Astrocyte of the spinal cord (primary cell): ENCODE measurements around the gene SMAD7.

Experiments
- DNase-seq: peaks from one replicate; pipeline ENCODE4 v3.0.0; 2011; ENCODE audit warnings: low read depth, low spot score
- H3K4me3 ChIP-seq: 2 replicates; pipeline ENCODE4 v1.5.1; 2011; ENCODE audit warnings: low read depth, mild to moderate bottlenecking, low read length, moderate library complexity
- CTCF ChIP-seq: IDR thresholded peaks from 2 replicates; pipeline ENCODE4 v1.5.1; 2012; ENCODE audit warnings: low read depth, mild to moderate bottlenecking, low read length, inconsistent platforms
- in situ Hi-C: cut with HindIII; loops from 2 replicates; pipeline ENCODE4 v1.10.0; 2017; ENCODE audit warnings: low sequenced_read_pairs

SMAD7 gene

GRCh38 chr18:48910972-48911545, 39.7 kb downstream of the SMAD7 start:
- no peak overlapping the region for H3K4me3 ChIP-seq
- no peak for TF ChIP-seq CTCF
- in situ Hi-C loops: no loop called here
- DNase-seq: no peak

GRCh38 chr18:48909721-48910120, 41.0 kb downstream of the SMAD7 start:
- no peak for DNase-seq
- no peak for TF ChIP-seq CTCF
- no peak overlapping the region for H3K4me3 ChIP-seq
- in situ Hi-C loops: no loop called here

- H3K4me3 ChIP-seq: no peak overlapping the region
- in situ Hi-C loops: no loop called here
- no peak for TF ChIP-seq CTCF
- DNase-seq: no peak
Measured at GRCh38 chr18:48908916-48909315, 41.8 kb downstream of the SMAD7 start.

GRCh38 chr18:48905513-48905912, 45.3 kb downstream of the SMAD7 start:
- in situ Hi-C loops: no loop called here
- DNase-seq: no peak
- no peak for TF ChIP-seq CTCF
- H3K4me3 ChIP-seq: no peak overlapping the region

- in situ Hi-C loops: no loop called here
- no peak for TF ChIP-seq CTCF
- DNase-seq: no peak
- no peak overlapping the region for H3K4me3 ChIP-seq
Measured at GRCh38 chr18:48904847-48905394, 45.8 kb downstream of the SMAD7 start.

- TF ChIP-seq CTCF: no peak
- H3K4me3 ChIP-seq: no peak overlapping the region
- in situ Hi-C loops: no loop called here
- DNase-seq: no peak
Measured at GRCh38 chr18:48904091-48904490, 46.7 kb downstream of the SMAD7 start.
